ENCODE measurements around the gene RABGEF1.

GRCh38 chr7:66737667-66738066 lies 2.9 kb upstream of the RABGEF1 start:
- TF ChIP-seq POLR2A (IDR thresholded peaks at IDR 0.05): no peak
- TF ChIP-seq CTCF (IDR thresholded peaks at IDR 0.05): no peak

All from lower leg skin (tissue), 3 donors.